OCI-LY1 (cell line): Measurements from ENCODE around the gene MTIF2.

ENCODE experiments used
- H2AFZ ChIP-seq: fragments of 200-600 bp; sonication (generic), shearing (Covaris generic); 2 replicates; pipeline ENCODE4 v1.6.0; 2014; ENCODE audit warnings: antibody characterized with exemption, mild to moderate bottlenecking, low read length
- H3F3A ChIP-seq: fragments of 200-600 bp; sonication (generic), shearing (Covaris generic); 2 replicates; pipeline ENCODE4 v1.6.0; 2014; ENCODE audit warnings: mild to moderate bottlenecking, antibody characterized with exemption, low read length, moderate library complexity; ENCODE audit not compliant: insufficient read depth
- H3K27ac ChIP-seq: fragments of 200-600 bp; sonication (generic); 2 replicates; pipeline ENCODE4 v1.5.1; 2014; ENCODE audit warnings: low read length, mixed run types, mild to moderate bottlenecking, low read depth; ENCODE audit not compliant: poor library complexity, severe bottlenecking
- H3K27me3 ChIP-seq: fragments of 200-600 bp; sonication (generic); 2 replicates; pipeline ENCODE4 v1.6.0; 2014; ENCODE audit warnings: antibody characterized with exemption, mild to moderate bottlenecking, low read length, moderate library complexity; ENCODE audit not compliant: insufficient read depth
- H3K36me3 ChIP-seq: fragments of 200-600 bp; sonication (generic); 2 replicates; pipeline ENCODE4 v1.6.1; 2014; ENCODE audit warnings: mild to moderate bottlenecking, antibody characterized with exemption, low read length, moderate library complexity, mixed read lengths; ENCODE audit not compliant: insufficient read depth
- H3K4me1 ChIP-seq: fragments of 200-600 bp; sonication (generic); 2 replicates; pipeline ENCODE4 v1.5.1; 2014; ENCODE audit warnings: mild to moderate bottlenecking, low read length, moderate library complexity; ENCODE audit not compliant: insufficient read depth, severe bottlenecking
- H3K4me2 ChIP-seq: fragments of 200-600 bp; sonication (generic), shearing (Covaris generic); 2 replicates; pipeline ENCODE4 v1.6.1; 2014; ENCODE audit warnings: low read length
- H3K4me3 ChIP-seq: fragments of 200-600 bp; sonication (generic); 2 replicates; pipeline ENCODE4 v1.5.1; 2014; ENCODE audit warnings: low read length, low read depth, mild to moderate bottlenecking, mixed read lengths; ENCODE audit not compliant: poor library complexity, severe bottlenecking
- H3K79me2 ChIP-seq: fragments of 200-600 bp; shearing (Covaris generic); 2 replicates; pipeline ENCODE4 v1.6.1; 2016; ENCODE audit warnings: mixed run types, low read length, mixed read lengths; ENCODE audit not compliant: insufficient read depth
- H3K9ac ChIP-seq: fragments of 200-600 bp; sonication (generic), shearing (Covaris generic); 2 replicates; pipeline ENCODE4 v1.6.1; 2014; ENCODE audit warnings: mild to moderate bottlenecking, low read length, mixed read lengths
- H3K9me2 ChIP-seq: fragments of 200-600 bp; sonication (generic), shearing (Covaris generic); 2 replicates; pipeline ENCODE4 v1.6.1; 2014; ENCODE audit warnings: low read depth, mild to moderate bottlenecking, low read length, mixed read lengths
- H3K9me3 ChIP-seq: fragments of 200-600 bp; shearing (Covaris generic); 2 replicates; pipeline ENCODE4 v1.6.1; 2014; ENCODE audit warnings: low read length, mixed read lengths
- H4K20me1 ChIP-seq: fragments of 200-600 bp; sonication (generic), shearing (Covaris generic); 2 replicates; pipeline ENCODE4 v1.6.0; 2016; ENCODE audit warnings: mild to moderate bottlenecking, low read length; ENCODE audit not compliant: insufficient read depth
- EZH2 ChIP-seq: fragments of 200-600 bp; sonication (generic), shearing (Covaris generic); IDR thresholded peaks from 2 replicates; pipeline ENCODE4 v1.8.0; 2017; ENCODE audit warnings: borderline replicate concordance, mixed run types, mild to moderate bottlenecking, antibody characterized with exemption, low read length, moderate library complexity, mixed read lengths
- TF ChIP-seq, protein P1 (sequence below): fragments of 200-600 bp; sonication (generic), shearing (Covaris generic); IDR thresholded peaks from 2 replicates; pipeline ENCODE4 v1.5.1; 2017; ENCODE audit warnings: mild to moderate bottlenecking, antibody characterized with exemption, low read length, moderate library complexity, mixed read lengths

The MTIF2 gene

DNA sequence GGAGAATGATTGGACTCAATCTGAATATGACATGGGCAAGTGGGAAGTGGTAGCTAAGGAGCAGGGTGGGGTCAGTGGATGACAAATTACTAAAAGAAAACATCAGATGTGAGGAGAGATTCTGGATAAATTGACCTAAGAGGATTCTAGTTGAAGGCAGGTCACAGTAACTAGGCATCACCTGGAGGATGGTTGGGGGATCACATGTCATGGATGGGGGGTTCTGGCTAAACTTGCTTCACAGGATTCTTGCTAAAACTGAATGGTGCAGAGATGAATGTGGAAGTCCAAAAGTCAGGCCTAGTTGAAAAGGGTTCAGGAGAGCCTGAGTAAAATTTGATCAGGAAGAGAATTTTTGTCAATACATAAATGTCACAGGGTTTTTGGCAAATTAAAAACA is 55.2 kb downstream of the MTIF2 start:
- no peaks in the 10 kb centered on the region for H4K20me1 ChIP-seq
- no peaks in the 10 kb centered on the region for H3K4me1 ChIP-seq
- H2AFZ ChIP-seq = no peak overlapping the region
- H3K27me3 ChIP-seq = no peaks in the 10 kb centered on the region
- no peak overlapping the region for H3K4me3 ChIP-seq
- H3K9me2 ChIP-seq = no peaks in the 10 kb centered on the region
- no peak overlapping the region for H3K4me2 ChIP-seq
- H3F3A ChIP-seq = no peaks in the 10 kb centered on the region
- H3K9me3 ChIP-seq = no peaks in the 10 kb centered on the region
- H3K36me3 ChIP-seq = no peaks in the 10 kb centered on the region
- H3K9ac ChIP-seq = no peak overlapping the region
- TF ChIP-seq, protein P1, sequence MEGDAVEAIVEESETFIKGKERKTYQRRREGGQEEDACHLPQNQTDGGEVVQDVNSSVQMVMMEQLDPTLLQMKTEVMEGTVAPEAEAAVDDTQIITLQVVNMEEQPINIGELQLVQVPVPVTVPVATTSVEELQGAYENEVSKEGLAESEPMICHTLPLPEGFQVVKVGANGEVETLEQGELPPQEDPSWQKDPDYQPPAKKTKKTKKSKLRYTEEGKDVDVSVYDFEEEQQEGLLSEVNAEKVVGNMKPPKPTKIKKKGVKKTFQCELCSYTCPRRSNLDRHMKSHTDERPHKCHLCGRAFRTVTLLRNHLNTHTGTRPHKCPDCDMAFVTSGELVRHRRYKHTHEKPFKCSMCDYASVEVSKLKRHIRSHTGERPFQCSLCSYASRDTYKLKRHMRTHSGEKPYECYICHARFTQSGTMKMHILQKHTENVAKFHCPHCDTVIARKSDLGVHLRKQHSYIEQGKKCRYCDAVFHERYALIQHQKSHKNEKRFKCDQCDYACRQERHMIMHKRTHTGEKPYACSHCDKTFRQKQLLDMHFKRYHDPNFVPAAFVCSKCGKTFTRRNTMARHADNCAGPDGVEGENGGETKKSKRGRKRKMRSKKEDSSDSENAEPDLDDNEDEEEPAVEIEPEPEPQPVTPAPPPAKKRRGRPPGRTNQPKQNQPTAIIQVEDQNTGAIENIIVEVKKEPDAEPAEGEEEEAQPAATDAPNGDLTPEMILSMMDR = no peak
- TF ChIP-seq EZH2 = no peak
- H3K79me2 ChIP-seq = no peaks in the 10 kb centered on the region
- H3K27ac ChIP-seq = no peak overlapping the region

DNA sequence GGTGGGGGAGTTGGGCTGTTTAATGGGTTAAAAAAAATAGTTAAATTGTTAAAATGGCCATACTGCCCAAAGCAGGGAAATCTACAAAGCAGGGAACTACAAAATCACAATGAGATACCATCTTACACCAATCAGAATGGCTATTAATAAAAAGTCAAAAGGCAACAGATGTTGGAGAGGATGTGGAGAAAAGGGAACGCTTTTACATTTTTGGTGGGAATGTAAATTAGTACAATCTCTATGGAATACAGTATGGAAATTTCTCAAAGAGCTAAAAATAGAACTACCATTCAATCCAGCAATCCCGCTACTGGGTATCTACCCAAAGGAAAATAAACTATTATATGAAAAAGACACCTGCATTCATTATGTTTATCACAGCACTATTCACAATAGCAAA is 64.1 kb downstream of the MTIF2 start:
- Histone ChIP-seq H3K79me2 (no peaks in the 10 kb centered on the region), H4K20me1 (no peaks in the 10 kb centered on the region), H3F3A (no peaks in the 10 kb centered on the region), H3K4me1 (no peaks in the 10 kb centered on the region), H3K4me3 (no peak overlapping the region), H3K27ac (no peak overlapping the region), H3K36me3 (peaks cover 7% of the 10 kb centered on the region; the same call in 1 of the 2 replicates), H3K4me2 (no peak overlapping the region), H3K27me3 (no peaks in the 10 kb centered on the region), H3K9me2 (no peaks in the 10 kb centered on the region), H3K9ac (no peak overlapping the region), H2AFZ (no peak overlapping the region), H3K9me3 (peaks cover 4% of the 10 kb centered on the region; the same call in 1 of the 2 replicates)
- TF ChIP-seq EZH2 = no peak
- TF ChIP-seq, protein P1 = no peak

DNA sequence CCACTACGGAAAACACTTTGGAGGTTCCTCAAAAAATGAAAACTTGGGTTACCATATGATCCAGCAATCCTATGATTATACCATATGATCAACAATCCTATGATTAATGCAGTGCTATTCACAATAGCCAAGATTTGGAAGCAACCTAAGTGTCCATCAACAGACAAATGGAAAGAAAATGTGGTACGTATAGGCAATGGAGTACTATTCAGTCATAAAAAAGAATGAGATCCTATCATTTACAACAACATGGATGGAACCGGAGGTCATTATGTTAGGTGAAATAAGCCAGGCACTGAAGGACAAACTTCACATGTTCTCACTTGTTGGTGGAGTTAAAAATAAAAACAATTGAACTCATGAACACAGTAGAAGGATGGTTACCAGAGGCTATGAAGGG is 64.5 kb downstream of the MTIF2 start:
- Histone ChIP-seq H3K4me2 (no peak overlapping the region), H3K4me3 (no peak overlapping the region), H3K9me3 (peaks cover 4% of the 10 kb centered on the region; the same call in 1 of the 2 replicates), H3K27ac (no peak overlapping the region), H3K9ac (no peak overlapping the region), H3K27me3 (no peaks in the 10 kb centered on the region), H4K20me1 (no peaks in the 10 kb centered on the region), H3K36me3 (peaks cover 7% of the 10 kb centered on the region), H3K9me2 (no peaks in the 10 kb centered on the region), H3K79me2 (no peaks in the 10 kb centered on the region), H2AFZ (no peak overlapping the region), H3K4me1 (no peaks in the 10 kb centered on the region), H3F3A (no peaks in the 10 kb centered on the region)
- TF ChIP-seq, protein P1 = no peak
- no peak for TF ChIP-seq EZH2
